AG10803 (cell line): Measurements from ENCODE around the gene DCP1B.

ENCODE experiments used
- DNase-seq: peaks from one replicate; pipeline ENCODE4 v3.0.0; 2010; ENCODE audit warnings: low read depth
- H3K4me3 ChIP-seq: 2 replicates; pipeline ENCODE4 v1.5.1; 2011; ENCODE audit warnings: mild to moderate bottlenecking, low read length, control low read depth
- TF ChIP-seq, protein P1 (sequence below): conservative IDR thresholded peaks from 2 replicates; pipeline ENCODE4 v1.5.1; 2011; ENCODE audit warnings: mild to moderate bottlenecking, low read length, control low read depth, inconsistent platforms

The DCP1B gene

DNA sequence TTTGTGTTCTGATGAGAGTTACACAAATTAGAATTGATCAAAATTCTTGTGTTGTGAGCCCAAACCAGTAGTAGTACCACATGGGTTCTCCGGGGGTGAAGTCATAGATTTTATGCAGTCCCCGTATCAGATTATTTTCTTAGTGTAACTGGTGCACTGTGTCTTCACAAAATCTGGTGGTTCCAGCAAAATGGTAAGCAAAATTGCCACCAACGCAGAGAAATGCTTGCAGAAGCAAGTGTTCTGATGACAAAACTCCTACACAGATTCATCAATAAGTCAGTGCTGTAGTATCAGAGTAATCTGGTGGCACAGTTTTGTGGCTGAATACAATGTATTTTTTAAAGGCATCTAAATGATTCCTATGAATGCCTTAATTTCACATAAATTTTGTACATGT lies 84.5 kb downstream of the DCP1B start:
- no peak overlapping the region for H3K4me3 ChIP-seq
- no peak for DNase-seq
- TF ChIP-seq, protein P1, sequence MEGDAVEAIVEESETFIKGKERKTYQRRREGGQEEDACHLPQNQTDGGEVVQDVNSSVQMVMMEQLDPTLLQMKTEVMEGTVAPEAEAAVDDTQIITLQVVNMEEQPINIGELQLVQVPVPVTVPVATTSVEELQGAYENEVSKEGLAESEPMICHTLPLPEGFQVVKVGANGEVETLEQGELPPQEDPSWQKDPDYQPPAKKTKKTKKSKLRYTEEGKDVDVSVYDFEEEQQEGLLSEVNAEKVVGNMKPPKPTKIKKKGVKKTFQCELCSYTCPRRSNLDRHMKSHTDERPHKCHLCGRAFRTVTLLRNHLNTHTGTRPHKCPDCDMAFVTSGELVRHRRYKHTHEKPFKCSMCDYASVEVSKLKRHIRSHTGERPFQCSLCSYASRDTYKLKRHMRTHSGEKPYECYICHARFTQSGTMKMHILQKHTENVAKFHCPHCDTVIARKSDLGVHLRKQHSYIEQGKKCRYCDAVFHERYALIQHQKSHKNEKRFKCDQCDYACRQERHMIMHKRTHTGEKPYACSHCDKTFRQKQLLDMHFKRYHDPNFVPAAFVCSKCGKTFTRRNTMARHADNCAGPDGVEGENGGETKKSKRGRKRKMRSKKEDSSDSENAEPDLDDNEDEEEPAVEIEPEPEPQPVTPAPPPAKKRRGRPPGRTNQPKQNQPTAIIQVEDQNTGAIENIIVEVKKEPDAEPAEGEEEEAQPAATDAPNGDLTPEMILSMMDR = no peak

DNA sequence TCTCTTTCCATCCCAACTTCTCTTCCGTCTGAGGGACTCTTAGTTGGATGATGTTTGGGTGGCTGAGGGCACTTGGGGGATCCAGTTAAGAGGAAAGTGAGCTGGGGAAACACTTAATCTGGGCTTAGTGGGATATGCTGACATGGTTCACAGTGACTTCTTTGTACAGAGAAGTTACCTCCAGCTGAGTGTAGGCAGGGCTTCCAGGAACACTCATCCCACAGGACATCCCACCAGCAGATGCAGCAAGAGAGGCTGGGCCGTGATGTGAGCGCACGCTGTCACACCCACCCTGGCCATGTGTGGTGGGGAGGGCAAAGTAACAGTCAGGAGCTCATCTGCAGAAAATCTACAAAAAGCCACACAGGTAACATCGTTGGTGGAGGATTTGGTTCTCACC lies 85.0 kb downstream of the DCP1B start:
- no peak overlapping the region for H3K4me3 ChIP-seq
- TF ChIP-seq, protein P1 = no peak
- no peak for DNase-seq

DNA sequence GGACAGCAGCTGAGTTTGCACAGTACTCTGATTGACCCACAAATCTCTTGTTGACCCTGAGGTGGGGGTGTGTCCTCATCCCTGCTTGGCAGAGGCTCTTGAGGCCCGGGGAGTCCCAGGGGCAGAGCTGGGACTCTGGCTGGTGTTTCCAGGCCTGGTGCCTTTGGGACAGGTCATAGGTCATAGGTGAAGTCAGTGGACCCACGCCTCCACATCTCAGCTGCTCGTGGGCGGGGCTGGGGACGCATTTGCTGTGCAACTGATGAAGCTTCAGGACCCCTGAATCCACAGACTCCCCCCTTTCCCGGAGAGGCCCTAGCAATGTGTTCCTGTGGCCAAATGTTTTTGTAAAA lies 85.4 kb downstream of the DCP1B start:
- TF ChIP-seq, protein P1 = no peak
- DNase-seq = no peak
- no peak overlapping the region for H3K4me3 ChIP-seq

DNA sequence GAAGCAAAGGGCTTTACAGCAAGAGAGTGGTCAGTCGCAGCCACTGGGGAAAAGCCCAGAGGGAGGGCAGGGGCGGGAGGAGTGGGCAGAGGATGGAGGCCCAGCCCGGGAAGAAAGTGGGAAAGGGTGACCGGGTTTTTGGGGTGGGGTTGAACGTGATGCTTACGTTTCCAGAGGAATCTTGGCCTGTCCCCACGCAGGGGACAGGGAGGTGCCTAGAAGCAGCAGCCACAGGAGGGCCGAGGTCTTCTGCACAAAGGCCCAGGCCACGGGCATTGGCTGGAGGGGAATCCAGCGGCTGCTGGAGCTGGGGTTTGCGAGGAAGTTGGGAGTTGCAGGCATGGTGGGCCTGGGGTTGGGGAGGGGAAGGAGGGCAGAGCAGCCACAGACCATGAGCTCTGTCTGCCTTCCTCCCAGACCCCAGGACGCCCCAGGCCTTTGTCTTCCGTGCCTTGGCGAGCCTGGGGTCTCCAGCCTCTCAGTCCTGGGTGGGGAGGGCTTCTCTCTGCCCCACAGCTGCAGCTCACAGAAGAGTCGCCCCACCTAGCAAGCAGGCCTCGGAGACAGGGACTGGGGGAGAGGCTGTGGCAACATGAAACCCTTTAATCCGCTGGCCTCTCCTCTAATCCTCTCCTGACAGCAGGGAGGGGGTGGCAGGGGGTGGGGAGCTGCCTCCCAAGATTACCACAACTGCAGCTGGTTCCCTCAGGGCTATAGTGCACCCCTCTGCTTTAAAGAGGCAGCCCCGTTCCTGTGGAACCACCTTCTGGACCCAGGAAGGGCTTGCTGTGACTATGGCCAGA lies 86.0 kb downstream of the DCP1B start, which contains the start of gene CACNA2D4:
CACNA2D4 (minus strand) TSS at position 572 of the 803 bp plus-strand sequence; CDS start at position 393, 179 bp downstream.
- H3K4me3 ChIP-seq = no peak within 1 kb of the TSS
- TF ChIP-seq, protein P1 = no peak
- DNase-seq = no peak

DNA sequence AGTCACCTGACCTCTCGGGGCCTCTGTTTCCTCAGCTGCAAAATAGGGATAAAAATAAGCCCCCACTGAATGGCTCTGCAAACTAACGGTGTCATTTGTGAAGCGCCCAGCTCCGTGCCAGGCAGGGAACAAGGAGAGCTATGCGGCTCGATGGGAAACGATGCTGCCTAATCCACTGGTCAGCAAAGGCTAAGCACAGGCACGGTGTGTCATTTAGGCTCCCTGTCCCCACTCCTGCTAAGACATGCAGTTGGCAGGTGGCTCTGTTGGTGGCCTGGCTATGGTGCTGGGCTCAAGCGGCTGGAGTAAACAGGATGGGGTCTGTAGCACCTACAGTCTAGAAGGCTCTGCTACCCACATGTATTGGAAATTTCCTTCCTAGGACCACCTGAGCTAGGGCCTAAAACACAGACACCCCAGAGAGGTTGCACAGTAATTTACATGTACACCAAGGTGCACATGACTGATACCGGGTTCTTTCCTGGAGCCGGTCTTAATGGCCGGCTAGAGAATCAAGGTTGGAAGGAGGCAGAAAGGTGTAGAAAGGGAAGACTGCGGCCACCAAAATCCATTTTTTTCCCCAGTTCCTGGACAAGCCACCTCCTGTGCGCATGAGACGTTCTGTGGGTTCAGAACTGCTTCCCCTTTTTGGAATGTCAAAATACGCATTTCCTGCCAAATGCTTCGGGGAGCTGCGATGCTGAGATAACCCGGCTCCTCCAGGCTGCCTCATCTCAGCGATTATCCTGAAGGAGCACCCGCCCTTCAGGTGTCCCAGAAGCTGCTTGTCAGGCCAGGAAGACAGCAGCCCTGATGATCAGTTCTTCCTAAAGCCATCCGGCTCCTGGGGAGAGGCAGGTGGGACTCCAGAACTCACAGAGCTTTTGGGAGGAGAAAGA lies 86.8 kb downstream of the DCP1B start:
- no peak overlapping the region for H3K4me3 ChIP-seq
- TF ChIP-seq, protein P1 = no peak

DNA sequence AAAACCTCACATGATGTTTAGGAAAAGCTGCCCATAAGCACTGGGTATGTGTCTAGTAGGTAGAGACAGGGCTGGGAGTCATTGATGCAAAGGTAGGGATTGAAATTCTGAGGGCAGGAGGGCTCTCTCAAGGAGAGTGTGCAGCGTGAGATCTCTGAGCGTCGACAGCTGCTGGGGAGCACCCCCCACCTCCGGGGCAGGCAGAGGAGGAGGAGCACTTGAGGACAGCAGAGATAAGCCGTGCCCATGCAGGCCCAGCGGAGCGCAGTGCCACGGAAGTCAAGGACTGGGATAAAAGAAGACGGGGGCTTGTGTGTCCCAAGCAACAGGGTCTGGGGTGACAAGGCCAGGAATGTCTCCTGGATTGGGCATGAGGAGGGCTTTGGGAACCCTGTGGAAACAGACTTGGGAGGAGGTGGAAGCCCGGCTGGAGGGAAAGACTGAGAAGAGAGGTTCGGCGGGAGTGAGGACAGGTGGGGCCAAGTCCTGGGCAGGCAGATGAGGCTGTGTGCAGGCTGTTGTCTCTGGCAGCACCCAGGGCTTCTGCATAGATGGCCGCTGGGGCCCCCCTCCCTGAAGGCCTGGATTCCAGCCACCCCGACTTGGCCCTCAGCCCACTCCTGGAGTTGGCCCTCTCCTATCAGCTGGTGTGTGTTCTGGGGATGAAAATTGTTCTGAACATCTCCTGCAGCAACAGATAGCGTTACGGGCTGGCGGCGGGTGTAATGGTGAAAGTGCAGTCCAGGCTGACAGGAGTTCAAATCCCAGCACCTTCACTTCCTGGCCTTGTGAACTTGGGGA lies 87.7 kb downstream of the DCP1B start:
- DNase-seq = no peak
- TF ChIP-seq, protein P1 = no peak
- no peak overlapping the region for H3K4me3 ChIP-seq

More for the DNA sequence above, 86.8 kb downstream of the DCP1B start:
- no peak for DNase-seq
